ENCODE measurements around the gene GAS7.

The GAS7 gene

DNA sequence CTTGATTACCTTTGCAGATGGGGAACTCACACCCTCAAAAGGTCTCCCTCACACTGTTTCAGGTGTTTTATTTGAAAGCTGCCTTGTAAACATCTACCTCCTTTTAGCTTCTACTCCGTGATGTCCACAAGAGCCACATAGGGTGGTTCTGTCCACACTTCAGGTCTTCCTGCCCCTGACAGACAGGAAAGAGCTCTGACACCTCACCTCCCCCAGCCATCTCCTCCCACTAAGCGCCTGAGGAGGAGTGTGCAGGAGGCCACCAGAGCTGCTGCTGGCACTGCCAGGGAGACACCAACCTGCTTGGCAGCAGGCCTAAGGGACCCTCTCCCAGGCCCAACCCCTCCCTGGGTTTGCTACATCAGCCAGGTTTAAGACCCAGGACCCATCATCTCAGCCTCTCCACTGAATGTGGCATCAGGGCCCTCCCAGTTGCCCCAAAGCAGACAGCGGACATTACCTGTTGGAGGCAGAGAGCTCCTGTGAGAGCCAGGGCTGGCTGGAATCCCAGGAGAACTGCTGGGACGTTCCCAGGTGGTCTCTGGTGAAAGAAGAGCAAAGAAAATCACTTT lies 217.0 kb downstream of the GAS7 start:
- no peak overlapping the region for H3K4me3 ChIP-seq (ENCODE audit: low read depth, low read length)
- no peak for TF ChIP-seq CTCF (conservative IDR thresholded peaks at IDR 0.05; ENCODE audit: low read depth, low read length)

DNA sequence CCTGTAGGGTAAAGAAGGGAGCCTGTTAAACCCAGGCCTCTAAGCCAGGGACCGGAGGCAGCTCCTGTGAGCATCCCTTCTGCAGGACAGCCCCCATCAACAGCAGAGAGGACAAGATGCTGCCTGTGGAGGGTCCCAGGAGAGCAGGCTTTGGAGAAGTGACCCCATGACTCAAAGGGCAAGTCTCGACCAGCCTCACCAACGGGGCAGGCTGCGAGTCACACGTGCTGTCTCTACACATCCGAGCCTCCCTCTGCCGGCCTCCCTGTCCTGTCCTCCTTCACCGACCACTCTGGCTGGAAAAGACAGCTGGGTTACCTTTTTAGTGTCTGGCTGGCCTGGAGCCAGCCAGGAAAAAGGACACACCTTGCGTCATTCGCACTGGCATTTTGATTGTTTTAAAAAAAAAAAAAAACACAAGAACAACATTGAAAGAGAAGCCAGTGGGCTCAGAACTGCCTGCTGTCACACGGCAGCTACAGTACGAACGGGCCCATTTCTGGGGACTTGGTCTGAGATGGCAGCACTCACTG lies 218.9 kb downstream of the GAS7 start:
- DNase-seq (ENCODE audit: low read depth): no peak
- H3K4me3 ChIP-seq (ENCODE audit: low read depth, low read length): no peak overlapping the region
- TF ChIP-seq CTCF (conservative IDR thresholded peaks at IDR 0.05; ENCODE audit: low read depth, low read length): no peak

More for the DNA sequence above, 217.0 kb downstream of the GAS7 start:
- no peak for DNase-seq (ENCODE audit: low read depth)

- no peak for TF ChIP-seq CTCF (conservative IDR thresholded peaks at IDR 0.05; ENCODE audit: low read depth, low read length)
Observed at GRCh38 chr17:9977180-9977575, 221.2 kb downstream of the GAS7 start.

GRCh38 chr17:9976283-9977179 lies 221.9 kb downstream of the GAS7 start:
- no peak for DNase-seq (ENCODE audit: low read depth)
- no peak for TF ChIP-seq CTCF (conservative IDR thresholded peaks at IDR 0.05; ENCODE audit: low read depth, low read length)
- H3K4me3 ChIP-seq (ENCODE audit: low read depth, low read length): no peak overlapping the region

More at GRCh38 chr17:9977180-9977575, 221.2 kb downstream of the GAS7 start:
- no peak for DNase-seq (ENCODE audit: low read depth)
- H3K4me3 ChIP-seq (ENCODE audit: low read depth, low read length): no peak overlapping the region

GRCh38 chr17:9974448-9975381 lies 223.7 kb downstream of the GAS7 start:
- no peak for TF ChIP-seq CTCF (conservative IDR thresholded peaks at IDR 0.05; ENCODE audit: low read depth, low read length)
- H3K4me3 ChIP-seq (ENCODE audit: low read depth, low read length): no peak overlapping the region
- no peak for DNase-seq (ENCODE audit: low read depth)

DNA sequence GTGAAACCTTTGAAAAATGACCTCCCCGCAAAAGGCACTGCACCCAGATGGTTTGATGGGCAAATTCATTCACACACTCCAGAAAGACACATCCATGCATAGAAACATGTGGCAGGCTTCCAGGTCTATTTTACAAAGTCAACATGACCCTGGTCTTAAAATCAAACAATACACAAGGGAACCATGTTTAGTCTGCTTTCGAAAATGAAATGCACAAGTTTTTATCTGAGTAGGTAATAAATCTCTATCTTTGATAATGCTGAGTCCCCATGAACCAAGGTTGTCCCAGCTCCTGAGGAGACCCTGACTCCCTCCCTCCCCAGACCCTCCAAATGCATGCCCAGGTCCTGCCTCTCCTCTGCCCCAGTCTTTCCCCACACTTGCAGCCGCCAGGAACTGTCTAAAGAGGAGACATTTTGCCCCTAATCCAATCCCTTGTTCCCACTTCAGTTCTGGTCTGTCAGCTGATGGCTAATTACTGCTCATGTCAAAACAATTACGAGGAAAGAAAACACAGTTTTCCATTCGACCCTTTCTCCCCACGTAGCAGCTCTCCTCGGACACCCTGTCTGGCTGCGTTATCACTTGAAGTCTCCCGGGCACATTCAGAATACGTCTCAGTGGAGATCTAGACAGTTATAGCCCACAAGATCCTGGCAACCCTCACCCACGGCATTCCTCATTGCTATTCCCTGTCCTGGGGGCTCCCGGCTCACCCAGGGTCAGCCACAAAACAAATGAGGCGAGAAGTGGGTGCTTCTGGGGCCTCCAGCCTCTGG lies 224.5 kb downstream of the GAS7 start:
- peak; percentile 19 for DNase-seq (ENCODE audit: low read depth)
- TF ChIP-seq CTCF (conservative IDR thresholded peaks at IDR 0.05; ENCODE audit: low read depth, low read length): no peak
- no peak overlapping the region for H3K4me3 ChIP-seq (ENCODE audit: low read depth, low read length)

All from choroid plexus epithelial cell (primary cell).